Neural cell (in vitro differentiated cells): ENCODE measurements around the gene ENDOU. TPM values are rescaled to one million over a fixed set of nuclear protein-coding genes. Genes with fewer than 3 reads are reported as not detected.

ENCODE experiments used
- H2AFZ ChIP-seq: fragments of 200-600, 300-800 bp; sonication (generic), shearing (Covaris generic); 2 replicates; pipeline ENCODE4 v1.6.0; 2014; ENCODE audit warnings: low read depth, mild to moderate bottlenecking, antibody characterized with exemption, low read length, moderate library complexity
- H3F3A ChIP-seq: fragments of 200-600 bp; shearing (Covaris generic); 2 replicates; pipeline ENCODE4 v1.6.1; 2016; ENCODE audit warnings: mild to moderate bottlenecking, moderate library complexity, mixed read lengths, antibody characterized with exemption, low read length; ENCODE audit not compliant: insufficient read depth, poor library complexity, severe bottlenecking
- H3K27ac ChIP-seq: fragments of 200-600, 300-800 bp; sonication (generic), shearing (Covaris generic); 2 replicates; pipeline ENCODE4 v1.5.1; 2014; ENCODE audit warnings: mild to moderate bottlenecking, low read length, moderate library complexity
- H3K27me3 ChIP-seq: fragments of 300-800, 200-600 bp; sonication (generic), shearing (Covaris generic); 2 replicates; pipeline ENCODE4 v1.6.0; 2014; ENCODE audit warnings: mild to moderate bottlenecking, low read depth, low read length, moderate library complexity; ENCODE audit not compliant: insufficient read depth
- H3K36me3 ChIP-seq: fragments of 300-800, 200-600 bp; sonication (generic), shearing (Covaris generic); 2 replicates; pipeline ENCODE4 v1.5.1; 2014; ENCODE audit warnings: mild to moderate bottlenecking, antibody characterized with exemption, low read length, moderate library complexity; ENCODE audit not compliant: insufficient read depth
- H3K4me2 ChIP-seq: fragments of 300-800, 200-600 bp; sonication (generic), shearing (Covaris generic); 2 replicates; pipeline ENCODE4 v1.6.0; 2014; ENCODE audit warnings: mild to moderate bottlenecking, low read length
- H3K4me3 ChIP-seq: fragments of 300-800, 200-600 bp; sonication (generic), shearing (Covaris generic); 2 replicates; pipeline ENCODE4 v1.5.1; 2014; ENCODE audit warnings: mild to moderate bottlenecking, low read length, moderate library complexity
- H3K79me2 ChIP-seq: fragments of 200-600 bp; shearing (Covaris generic); replicated peaks from 2 replicates; pipeline ENCODE4 v1.6.0; 2014; ENCODE audit warnings: mild to moderate bottlenecking, low read length, moderate library complexity; ENCODE audit not compliant: insufficient read depth
- H3K9ac ChIP-seq: fragments of 300-800, 200-600 bp; sonication (generic), shearing (Covaris generic); 2 replicates; pipeline ENCODE4 v1.6.1; 2016; ENCODE audit warnings: mild to moderate bottlenecking, low read length, mixed read lengths
- H3K9me2 ChIP-seq: fragments of 200-600 bp; shearing (Covaris generic); 2 replicates; pipeline ENCODE4 v1.6.1; 2016; ENCODE audit warnings: mild to moderate bottlenecking, low read length, mixed read lengths; ENCODE audit not compliant: insufficient read depth
- H3K9me3 ChIP-seq: fragments of 200-600, 300-800 bp; sonication (generic), shearing (Covaris generic); 2 replicates; pipeline ENCODE4 v1.6.1; 2016; ENCODE audit warnings: mild to moderate bottlenecking, mixed run types, low read length, moderate library complexity, mixed read lengths
- H4K20me1 ChIP-seq: fragments of 200-600 bp; shearing (Covaris generic); 2 replicates; pipeline ENCODE4 v1.6.1; 2016; ENCODE audit warnings: mild to moderate bottlenecking, mixed run types; ENCODE audit not compliant: insufficient read depth
- CTCF ChIP-seq: fragments of 450-650 bp; IDR thresholded peaks from 2 replicates; pipeline ENCODE4 v1.5.1; 2014; ENCODE audit warnings: antibody characterized with exemption, mild to moderate bottlenecking, moderate library complexity; ENCODE audit not compliant: poor library complexity, severe bottlenecking
- EP300 ChIP-seq: fragments of 450-650 bp; conservative IDR thresholded peaks from 2 replicates; pipeline ENCODE4 v1.6.1; 2014; ENCODE audit warnings: antibody characterized with exemption, mild to moderate bottlenecking, moderate library complexity; ENCODE audit not compliant: poor library complexity, severe bottlenecking
- EZH2 ChIP-seq: fragments of 200-600, 300-800 bp; shearing (Covaris generic), sonication (generic); IDR thresholded peaks from 2 replicates; pipeline ENCODE4 v1.6.1; 2014; ENCODE audit warnings: antibody characterized with exemption, low read length, borderline replicate concordance, mild to moderate bottlenecking; ENCODE audit not compliant: insufficient read depth, poor library complexity, severe bottlenecking
- MXI1 ChIP-seq: fragments of 450-650 bp; conservative IDR thresholded peaks from 2 replicates; pipeline ENCODE4 v1.6.1; 2014; ENCODE audit warnings: antibody characterized with exemption, mild to moderate bottlenecking; ENCODE audit not compliant: poor library complexity, severe bottlenecking
- POLR2AphosphoS5 ChIP-seq: IDR thresholded peaks from 2 replicates; pipeline ENCODE4 v1.6.1; 2012
- RAD21 ChIP-seq: fragments of 450-650 bp; conservative IDR thresholded peaks from 2 replicates; pipeline ENCODE4 v1.6.1; 2014; ENCODE audit warnings: antibody characterized with exemption, mild to moderate bottlenecking, moderate library complexity
- REST ChIP-seq: IDR thresholded peaks from 2 replicates; pipeline ENCODE4 v1.6.1; 2012; ENCODE audit warnings: borderline replicate concordance
- SMC3 ChIP-seq: fragments of 450-650 bp; conservative IDR thresholded peaks from 2 replicates; pipeline ENCODE4 v1.6.1; 2014; ENCODE audit warnings: antibody characterized with exemption, mild to moderate bottlenecking, moderate library complexity; ENCODE audit not compliant: poor library complexity
- TAF1 ChIP-seq: IDR thresholded peaks from 2 replicates; pipeline ENCODE4 v1.6.1; 2012; ENCODE audit warnings: low read depth
- polyA plus RNA-seq: library from polyadenylated mRNA; depleted of rRNA; stranded (reverse); fragments of >200 nt; gene quantifications from 2 replicates; pipeline ENCODE4 v1.2.3, GENCODE V29; 2014

Gene ENDOU
- polyA plus RNA-seq, 1 donor from 2014 or later: not detected

DNA sequence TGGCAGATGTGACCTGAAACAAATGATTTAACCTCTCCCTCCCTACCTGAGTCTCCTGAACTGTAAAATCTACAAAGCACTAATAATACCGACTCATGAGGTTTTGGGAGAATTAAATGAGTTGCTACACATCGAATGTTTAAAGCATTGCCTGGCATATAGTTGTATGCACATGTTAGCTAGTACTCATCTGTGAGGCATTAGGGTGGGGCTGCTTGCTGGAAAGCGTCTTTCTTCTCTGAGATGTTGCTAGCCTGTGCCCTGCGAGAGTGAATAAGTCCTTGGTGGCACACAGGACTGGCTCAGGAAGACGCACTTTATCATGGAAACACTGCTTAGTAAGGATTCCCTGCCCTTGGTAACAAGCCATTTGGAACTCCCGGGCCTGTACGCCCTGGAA lies 27.3 kb upstream of the ENDOU start:
- TF ChIP-seq RAD21: no peak
- TF ChIP-seq EZH2: no peak
- TF ChIP-seq CTCF: no peak
- no peak for TF ChIP-seq SMC3
- TF ChIP-seq EP300: no peak
- no peaks in the 10 kb centered on the region for H3K79me2 ChIP-seq
- H3K9me3 ChIP-seq: no peaks in the 10 kb centered on the region
- no peaks in the 10 kb centered on the region for H3F3A ChIP-seq
- no peak overlapping the region for H2AFZ ChIP-seq
- H3K27ac ChIP-seq: no peak overlapping the region
- no peak overlapping the region for H3K9ac ChIP-seq
- H3K4me3 ChIP-seq: no peak overlapping the region
- no peaks in the 10 kb centered on the region for H3K27me3 ChIP-seq
- H3K4me2 ChIP-seq: no peak overlapping the region
- no peaks in the 10 kb centered on the region for H3K9me2 ChIP-seq
- H3K36me3 ChIP-seq: no peaks in the 10 kb centered on the region
- H4K20me1 ChIP-seq: no peaks in the 10 kb centered on the region

- no peaks in the 10 kb centered on the region for H4K20me1 ChIP-seq
- H2AFZ ChIP-seq: no peak overlapping the region
- no peaks in the 10 kb centered on the region for H3F3A ChIP-seq
- H3K4me3 ChIP-seq: no peak overlapping the region
- no peak for TF ChIP-seq EZH2
- TF ChIP-seq MXI1: no peak
- H3K9me2 ChIP-seq: no peaks in the 10 kb centered on the region
- no peaks in the 10 kb centered on the region for H3K27me3 ChIP-seq
- no peak overlapping the region for H3K4me2 ChIP-seq
- H3K9me3 ChIP-seq: no peaks in the 10 kb centered on the region
- H3K27ac ChIP-seq: no peak overlapping the region
- no peaks in the 10 kb centered on the region for H3K79me2 ChIP-seq
- no peak overlapping the region for H3K9ac ChIP-seq
- no peaks in the 10 kb centered on the region for H3K36me3 ChIP-seq
Observed at GRCh38 chr12:47752121-47752520, 26.8 kb upstream of the ENDOU start.

DNA sequence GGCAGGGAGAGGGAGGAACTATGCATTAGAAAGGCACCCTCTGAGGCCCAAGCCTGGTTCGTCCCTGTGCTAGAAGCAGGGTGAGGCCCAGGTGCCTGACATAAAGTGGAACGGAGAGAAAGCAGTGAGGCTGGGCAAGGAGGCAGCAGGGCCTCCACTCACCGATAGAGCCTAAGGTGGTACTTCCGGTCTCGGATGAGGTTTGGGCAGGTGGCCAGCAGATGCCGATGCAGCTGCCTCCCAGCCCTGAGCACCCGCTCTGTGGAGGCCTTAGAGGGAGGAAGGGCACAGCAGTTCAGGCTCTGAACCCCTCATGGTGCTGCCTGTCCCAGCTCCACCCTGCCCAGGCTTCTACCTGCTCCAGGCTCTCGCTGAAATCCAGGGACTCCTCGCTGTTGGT lies 26.3 kb upstream of the ENDOU start:
- no peaks in the 10 kb centered on the region for H3K79me2 ChIP-seq
- H3K4me2 ChIP-seq: no peak overlapping the region
- no peaks in the 10 kb centered on the region for H3F3A ChIP-seq
- no peak overlapping the region for H3K4me3 ChIP-seq
- H3K9me2 ChIP-seq: no peaks in the 10 kb centered on the region
- H3K27me3 ChIP-seq: no peaks in the 10 kb centered on the region
- TF ChIP-seq RAD21 (no peak), POLR2AphosphoS5 (no peak), EZH2 (no peak), EP300 (no peak), MXI1 (no peak), TAF1 (no peak), SMC3 (no peak), CTCF (no peak), REST (no peak)
- H2AFZ ChIP-seq: no peak overlapping the region
- H4K20me1 ChIP-seq: no peaks in the 10 kb centered on the region
- no peaks in the 10 kb centered on the region for H3K9me3 ChIP-seq
- H3K36me3 ChIP-seq: no peaks in the 10 kb centered on the region
- H3K9ac ChIP-seq: no peak overlapping the region
- H3K27ac ChIP-seq: no peak overlapping the region
